ENCODE results near the gene ELF1.
"Not testable (repeated sequence)": the region's sequence is repeated elsewhere in the genome, so short reads cannot be mapped to it uniquely, and the experiment has no call there.

ELF1 gene

DNA sequence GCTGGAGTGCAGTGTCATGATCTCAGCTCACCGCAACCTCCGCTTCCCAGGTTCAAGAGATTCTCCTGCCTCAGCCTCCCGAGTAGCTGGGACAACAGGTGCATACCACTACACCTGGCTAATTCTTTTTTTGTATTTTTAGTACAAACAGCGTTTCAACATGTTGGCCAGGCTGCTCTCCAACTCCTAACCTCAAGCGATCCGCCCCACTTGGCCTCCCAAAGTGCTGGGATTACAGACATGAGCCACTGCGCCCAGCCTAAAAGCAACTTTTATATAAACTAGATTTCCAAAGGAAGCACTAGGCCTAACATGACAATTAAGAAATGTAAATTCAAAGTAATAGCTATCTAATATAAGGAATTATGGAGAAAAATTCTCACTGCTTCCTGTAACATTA is 99.2 kb downstream of the ELF1 start:
- not testable (repeated sequence) for H3K9ac ChIP-seq (ENCODE audit: low read length); H3K14ac ChIP-seq (ENCODE audit: low read length); H2AFZ ChIP-seq (ENCODE audit: insufficient read depth, low read length, poor library complexity); H2AK5ac ChIP-seq (ENCODE audit: low read length); H3K79me1 ChIP-seq (ENCODE audit: low read length); H4K91ac ChIP-seq (ENCODE audit: low read depth, low read length); H3K36me3 ChIP-seq (ENCODE audit: control insufficient read depth in 1 of 2, insufficient read depth in 2 of 2, low read length in 2 of 2); H3K4me2 ChIP-seq (ENCODE audit: low read length); H4K12ac ChIP-seq (ENCODE audit: low read depth, low read length); H2BK120ac ChIP-seq (ENCODE audit: insufficient read depth, low read length, poor library complexity); H3K27me3 ChIP-seq (ENCODE audit: insufficient read depth, low read length); H4K8ac ChIP-seq (ENCODE audit: low read depth, low read length); H3K9me3 ChIP-seq (ENCODE audit: insufficient read depth, low read depth, low read length); H3K23ac ChIP-seq (ENCODE audit: low read length); H3K18ac ChIP-seq (ENCODE audit: low read length); H3K27ac ChIP-seq (ENCODE audit: low read depth, low read length); H3K4me1 ChIP-seq (ENCODE audit: control insufficient read depth in 1 of 2, insufficient read depth in 2 of 2, low read length in 2 of 2); H2BK5ac ChIP-seq (ENCODE audit: low read depth, low read length, poor library complexity); H3K79me2 ChIP-seq (ENCODE audit: control insufficient read depth, insufficient read depth, low read length, poor library complexity); DNase-seq; H3K4me3 ChIP-seq (ENCODE audit: low read depth, low read length); H3K4ac ChIP-seq (ENCODE audit: low read depth, low read length); H2BK12ac ChIP-seq (ENCODE audit: low read length)
- no CpG with 5 or more reads among the region's 7 CpGs for WGBS (ENCODE audit: extremely low coverage, insufficient coverage, insufficient read length)

DNA sequence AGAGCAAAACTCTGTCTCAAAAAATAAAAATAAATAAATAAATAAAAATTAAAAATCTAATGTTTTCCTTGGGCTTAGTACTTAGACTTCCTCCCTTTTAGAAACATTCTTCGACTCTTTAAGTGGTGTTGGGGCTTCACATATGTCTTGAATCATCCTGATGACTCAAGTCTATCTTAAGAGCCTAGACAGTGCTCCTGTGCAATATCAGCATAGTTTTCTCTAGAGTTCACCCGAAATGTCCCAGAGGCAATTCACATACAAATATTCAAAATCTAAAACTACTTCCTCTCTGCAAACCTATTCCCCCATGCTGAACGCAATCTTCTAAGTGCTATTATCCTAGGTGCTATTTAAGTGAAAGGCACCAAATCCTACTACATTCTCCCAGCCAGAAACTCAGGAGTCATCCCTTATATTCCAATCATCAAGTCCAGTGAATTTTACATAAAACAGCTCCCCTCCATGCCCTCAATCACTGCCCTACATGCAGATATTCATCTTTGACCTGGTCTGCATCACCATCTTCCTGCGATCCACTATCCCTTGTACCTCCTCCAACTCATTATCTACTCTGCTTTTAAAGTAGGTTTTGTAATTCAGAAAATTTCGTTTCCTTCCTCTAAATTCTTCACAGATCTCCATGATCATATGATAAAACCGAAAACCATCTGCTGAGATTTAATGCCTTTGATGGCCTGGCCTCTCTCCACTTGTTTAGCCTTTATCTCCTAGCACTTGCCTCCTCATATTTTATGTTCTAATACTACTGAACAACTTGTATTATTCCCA is 102.7 kb downstream of the ELF1 start:
- no peak overlapping the region for H4K8ac ChIP-seq (ENCODE audit: low read depth, low read length)

DNA sequence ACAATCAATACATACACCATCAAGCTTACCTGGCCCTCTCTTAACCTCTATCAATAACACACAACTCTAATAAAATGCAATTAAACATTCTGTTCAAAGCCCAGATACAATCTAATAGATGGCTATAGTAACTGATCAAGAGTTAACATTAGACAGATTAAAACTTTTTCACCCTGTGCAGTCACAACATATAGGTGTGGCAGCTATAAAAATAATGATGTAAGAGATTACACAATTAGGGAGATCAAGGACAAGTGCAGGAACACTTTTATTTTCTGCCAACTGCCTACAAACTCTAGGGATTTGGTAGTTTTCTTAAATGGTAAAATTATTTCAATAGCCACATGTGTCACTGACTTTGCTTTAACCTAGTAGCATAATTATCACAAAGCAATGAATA is 104.3 kb downstream of the ELF1 start:
- not testable (repeated sequence) for H3K23ac ChIP-seq (ENCODE audit: low read length); H3K9me3 ChIP-seq (ENCODE audit: insufficient read depth, low read depth, low read length); H3K27me3 ChIP-seq (ENCODE audit: insufficient read depth, low read length); H3K18ac ChIP-seq (ENCODE audit: low read length); H3K4me1 ChIP-seq (ENCODE audit: control insufficient read depth in 1 of 2, insufficient read depth in 2 of 2, low read length in 2 of 2); H3K4me3 ChIP-seq (ENCODE audit: low read depth, low read length); H4K91ac ChIP-seq (ENCODE audit: low read depth, low read length); H2BK12ac ChIP-seq (ENCODE audit: low read length); H3K9ac ChIP-seq (ENCODE audit: low read length); DNase-seq; H3K14ac ChIP-seq (ENCODE audit: low read length); H2AFZ ChIP-seq (ENCODE audit: insufficient read depth, low read length, poor library complexity); H3K27ac ChIP-seq (ENCODE audit: low read depth, low read length); H3K79me2 ChIP-seq (ENCODE audit: control insufficient read depth, insufficient read depth, low read length, poor library complexity); H3K79me1 ChIP-seq (ENCODE audit: low read length); H2AK5ac ChIP-seq (ENCODE audit: low read length); H3K4me2 ChIP-seq (ENCODE audit: low read length); H3K4ac ChIP-seq (ENCODE audit: low read depth, low read length); H3K36me3 ChIP-seq (ENCODE audit: control insufficient read depth in 1 of 2, insufficient read depth in 2 of 2, low read length in 2 of 2); H4K12ac ChIP-seq (ENCODE audit: low read depth, low read length); H4K8ac ChIP-seq (ENCODE audit: low read depth, low read length); H2BK120ac ChIP-seq (ENCODE audit: insufficient read depth, low read length, poor library complexity); H2BK5ac ChIP-seq (ENCODE audit: low read depth, low read length, poor library complexity)

More for the DNA sequence above, 102.7 kb downstream of the ELF1 start:
- Histone ChIP-seq H3K27ac (ENCODE audit: low read depth, low read length) (no peak overlapping the region), H3K27me3 (ENCODE audit: insufficient read depth, low read length) (no peaks in the 10 kb centered on the region), H3K4me3 (ENCODE audit: low read depth, low read length) (no peak overlapping the region), H3K4me1 (ENCODE audit: control insufficient read depth in 1 of 2, insufficient read depth in 2 of 2, low read length in 2 of 2) (no peaks in the 10 kb centered on the region), H3K18ac (ENCODE audit: low read length) (no peak overlapping the region), H3K79me1 (ENCODE audit: low read length) (no peaks in the 10 kb centered on the region), H2BK5ac (ENCODE audit: low read depth, low read length, poor library complexity) (no peak overlapping the region), H2BK12ac (ENCODE audit: low read length) (no peak overlapping the region), H2AK5ac (ENCODE audit: low read length) (no peak overlapping the region), H3K9me3 (ENCODE audit: insufficient read depth, low read depth, low read length) (no peaks in the 10 kb centered on the region), H3K14ac (ENCODE audit: low read length) (no peak overlapping the region), H3K79me2 (ENCODE audit: control insufficient read depth, insufficient read depth, low read length, poor library complexity) (no peaks in the 10 kb centered on the region), H4K12ac (ENCODE audit: low read depth, low read length) (no peak overlapping the region), H3K23ac (ENCODE audit: low read length) (no peak overlapping the region), H3K4ac (ENCODE audit: low read depth, low read length) (no peak overlapping the region), H3K36me3 (ENCODE audit: control insufficient read depth in 1 of 2, insufficient read depth in 2 of 2, low read length in 2 of 2) (no peaks in the 10 kb centered on the region), H4K91ac (ENCODE audit: low read depth, low read length) (no peak overlapping the region), H2BK120ac (ENCODE audit: insufficient read depth, low read length, poor library complexity) (no peak overlapping the region), H3K9ac (ENCODE audit: low read length) (no peak overlapping the region), H3K4me2 (ENCODE audit: low read length) (no peak overlapping the region), H2AFZ (ENCODE audit: insufficient read depth, low read length, poor library complexity) (no peak overlapping the region)
- DNase-seq, result peak; percentile 38 to 83
- 100% methylated on average over 1 of the region's 6 CpGs for WGBS (ENCODE audit: extremely low coverage, insufficient coverage, insufficient read length)

DNA sequence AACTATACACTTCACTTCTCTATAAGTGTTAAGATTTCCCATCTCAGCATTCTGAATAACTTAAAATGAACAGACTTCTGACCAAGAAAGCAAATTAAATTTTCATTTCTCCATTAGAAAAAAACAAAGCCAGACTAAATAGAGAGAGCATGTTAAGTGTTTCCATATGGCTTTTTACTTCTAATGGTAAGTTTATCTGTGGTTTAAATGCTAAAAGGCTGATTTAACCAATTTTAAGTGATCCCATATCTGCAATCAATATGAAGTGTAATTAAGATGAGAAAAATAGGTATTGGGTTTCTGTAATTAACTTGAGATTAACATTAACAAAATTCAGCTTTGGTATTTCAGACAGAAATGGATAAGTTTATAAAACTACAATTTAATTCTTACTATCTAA is 107.8 kb downstream of the ELF1 start:
- Histone ChIP-seq H3K79me2 (ENCODE audit: control insufficient read depth, insufficient read depth, low read length, poor library complexity) (no peaks in the 10 kb centered on the region), H3K18ac (ENCODE audit: low read length) (no peak overlapping the region)

More for the DNA sequence above, 107.8 kb downstream of the ELF1 start:
- no peak overlapping the region for H3K4ac ChIP-seq (ENCODE audit: low read depth, low read length)
- H2AFZ ChIP-seq (ENCODE audit: insufficient read depth, low read length, poor library complexity), result no peak overlapping the region
- no peak overlapping the region for H4K12ac ChIP-seq (ENCODE audit: low read depth, low read length)
- H4K91ac ChIP-seq (ENCODE audit: low read depth, low read length), result no peak overlapping the region
- no peak overlapping the region for H3K9ac ChIP-seq (ENCODE audit: low read length)
- no peak overlapping the region for H3K4me3 ChIP-seq (ENCODE audit: low read depth, low read length)
- no peak overlapping the region for H2BK5ac ChIP-seq (ENCODE audit: low read depth, low read length, poor library complexity)
- H3K4me2 ChIP-seq (ENCODE audit: low read length), result no peak overlapping the region
- H2AK5ac ChIP-seq (ENCODE audit: low read length), result no peak overlapping the region
- no peaks in the 10 kb centered on the region for H3K36me3 ChIP-seq (ENCODE audit: control insufficient read depth in 1 of 2, insufficient read depth in 2 of 2, low read length in 2 of 2)
- H2BK12ac ChIP-seq (ENCODE audit: low read length), result no peak overlapping the region
- H3K14ac ChIP-seq (ENCODE audit: low read length), result no peak overlapping the region
- H3K9me3 ChIP-seq (ENCODE audit: insufficient read depth, low read depth, low read length), result no peaks in the 10 kb centered on the region
- no peak overlapping the region for H3K27ac ChIP-seq (ENCODE audit: low read depth, low read length)
- no peaks in the 10 kb centered on the region for H3K79me1 ChIP-seq (ENCODE audit: low read length)
- no peak for DNase-seq
- H2BK120ac ChIP-seq (ENCODE audit: insufficient read depth, low read length, poor library complexity), result no peak overlapping the region
- no peak overlapping the region for H4K8ac ChIP-seq (ENCODE audit: low read depth, low read length)
- no peak overlapping the region for H3K23ac ChIP-seq (ENCODE audit: low read length)
- no peaks in the 10 kb centered on the region for H3K4me1 ChIP-seq (ENCODE audit: control insufficient read depth in 1 of 2, insufficient read depth in 2 of 2, low read length in 2 of 2)
- no peaks in the 10 kb centered on the region for H3K27me3 ChIP-seq (ENCODE audit: insufficient read depth, low read length)

Measured in trophoblast cell (in vitro differentiated cells and primary cell).